HCT116 (cell line): Measurements from ENCODE around the gene NTNG2. TPM values are rescaled to one million over a fixed set of nuclear protein-coding genes. Genes with fewer than 3 reads are reported as not detected.

Experiments
- ATAC-seq: fragments of 200-7000 bp; cut with Tn5 transposase; 2 replicates; pipeline ENCODE4 v1.9.1; 2020; ENCODE audit warnings: mild to moderate bottlenecking, moderate library complexity
- BruUV-seq: library from RNA; stranded (reverse); fragments of 400-500 nt; replicated peaks from 2 replicates; lab custom pipeline; 2021; lab: Mats Ljungman, UMichigan
- CTCF ChIA-PET: fragments of 300-600 bp; sonication (Branson Sonifier 250); formaldehyde crosslinking; loops from one replicate; lab custom pipeline; 2021; ENCODE audit warnings: antibody characterized with exemption; lab: Charles Lee
- POLR2A ChIA-PET: fragments of 300-600, 350-600 bp; sonication (Branson Sonifier 250); formaldehyde crosslinking; loops from one replicate; lab custom pipeline; 2021; ENCODE audit warnings: antibody characterized with exemption; lab: Charles Lee
- RAD21 ChIA-PET, 2 experiments: fragments of 300-600 bp; sonication (Branson Sonifier 250); formaldehyde crosslinking; loops; one replicate each; lab custom pipeline; 2023; ENCODE audit warnings: low total read pairs in 2 of 2; ENCODE audit not compliant: uncharacterized antibody in 2 of 2, unreplicated experiment in 2 of 2, low non-redundant PET in 1 of 2; lab: Charles Lee
- DNase-seq: peaks from one replicate; pipeline ENCODE4 v3.0.0-alpha.2; 2010; ENCODE audit warnings: low read depth, low spot score
- H2AFZ ChIP-seq: fragments of 200-600 bp; shearing (Covaris generic), sonication (generic); 2 replicates; pipeline ENCODE4 v1.6.1; 2017; ENCODE audit warnings: low read depth, mixed run types, mixed read lengths, antibody characterized with exemption, low read length; ENCODE audit not compliant: poor library complexity, severe bottlenecking
- H3K27ac ChIP-seq: 2 replicates; pipeline ENCODE4 v1.5.1; 2012; ENCODE audit warnings: low read depth, low read length
- H3K27me3 ChIP-seq: fragments of 200-600 bp; sonication (generic); 2 replicates; pipeline ENCODE4 v1.6.1; 2016; ENCODE audit warnings: mixed run types, low read length, mixed read lengths; ENCODE audit not compliant: insufficient read depth
- H3K36me3 ChIP-seq, 2 experiments: fragments of 200-500 bp in 1 of 2; fragments of 200-600 bp in 1 of 2; sonication (Bioruptor generic) in 1 of 2; sonication (generic) in 1 of 2; 2 replicates each; pipeline versions ENCODE4 v1.5.1 to v1.6.1; 2014 to 2016; ENCODE audit warnings: low read length in 2 of 2, inconsistent platforms in 1 of 2, mixed read lengths in 1 of 2, mixed run types in 1 of 2; ENCODE audit not compliant: insufficient read depth in 2 of 2, control insufficient read depth in 1 of 2
- H3K4me1 ChIP-seq, 2 experiments: fragments of 200-600 bp in 1 of 2; sonication (generic) in 1 of 2; 2 replicates each; pipeline versions ENCODE4 v1.5.1 to v1.6.1; 2012 to 2017; ENCODE audit warnings: low read length in 2 of 2, inconsistent platforms in 1 of 2, mild to moderate bottlenecking in 1 of 2, mixed read lengths in 1 of 2, mixed run types in 1 of 2, moderate library complexity in 1 of 2; ENCODE audit not compliant: insufficient read depth in 2 of 2, control insufficient read depth in 1 of 2
- H3K4me2 ChIP-seq: fragments of 200-600 bp; sonication (generic); 2 replicates; pipeline ENCODE4 v1.6.1; 2017; ENCODE audit warnings: mixed run types, low read length, mixed read lengths
- H3K4me3 ChIP-seq, 2 experiments: fragments of 200-600 bp in 1 of 2; sonication (generic) in 1 of 2; replicated peaks in 1 of 2; 2 replicates each; pipeline ENCODE4 v1.5.1; 2011 to 2016; ENCODE audit warnings: low read length in 2 of 2, control low read depth in 1 of 2, low read depth in 1 of 2, mild to moderate bottlenecking in 1 of 2, mixed read lengths in 1 of 2, mixed run types in 1 of 2
- H3K79me2 ChIP-seq: fragments of 200-600 bp; sonication (generic); 2 replicates; pipeline ENCODE4 v1.6.1; 2017; ENCODE audit warnings: mild to moderate bottlenecking, mixed run types, low read length, moderate library complexity, mixed read lengths; ENCODE audit not compliant: insufficient read depth
- H3K9ac ChIP-seq: fragments of 200-600 bp; sonication (generic); 2 replicates; pipeline ENCODE4 v1.6.1; 2016; ENCODE audit warnings: low read length, mixed read lengths
- H3K9me2 ChIP-seq: fragments of 200-600 bp; sonication (generic), shearing (Covaris generic); 2 replicates; pipeline ENCODE4 v1.6.1; 2017; ENCODE audit warnings: mixed run types, mild to moderate bottlenecking, moderate library complexity; ENCODE audit not compliant: insufficient read depth
- H3K9me3 ChIP-seq, 2 experiments: fragments of 200-500 bp in 1 of 2; fragments of 200-600 bp in 1 of 2; sonication (Bioruptor generic) in 1 of 2; sonication (generic) in 1 of 2; 2 replicates each; pipeline ENCODE4 v1.6.1; 2014 to 2017; ENCODE audit warnings: low read length in 2 of 2, mixed read lengths in 2 of 2, inconsistent platforms in 1 of 2, low read depth in 1 of 2, mild to moderate bottlenecking in 1 of 2, mixed run types in 1 of 2, moderate library complexity in 1 of 2; ENCODE audit not compliant: control insufficient read depth in 1 of 2, insufficient read depth in 1 of 2
- H4K20me1 ChIP-seq: fragments of 200-600 bp; sonication (generic), shearing (Covaris generic); 2 replicates; pipeline ENCODE4 v1.6.1; 2017; ENCODE audit warnings: mixed run types, mild to moderate bottlenecking, moderate library complexity; ENCODE audit not compliant: insufficient read depth
- ATF3 ChIP-seq: IDR thresholded peaks from 2 replicates; pipeline ENCODE4 v1.6.1; 2012
- CBX3 ChIP-seq: IDR thresholded peaks from 2 replicates; pipeline ENCODE4 v1.6.1; 2012; ENCODE audit warnings: low read depth
- CTCF ChIP-seq, 3 experiments: fragments of 200-600 bp in 1 of 3; sonication (generic) in 1 of 3; IDR thresholded peaks in 2 of 3; conservative IDR thresholded peaks in 1 of 3; 2 replicates each; pipeline ENCODE4 v1.5.1; 2012 to 2017; ENCODE audit warnings: low read depth in 2 of 3, low read length in 2 of 3, antibody characterized with exemption in 1 of 3, borderline replicate concordance in 1 of 3, control low read depth in 1 of 3, mild to moderate bottlenecking in 1 of 3, mixed read lengths in 1 of 3, mixed run types in 1 of 3, moderate library complexity in 1 of 3; ENCODE audit not compliant: insufficient read depth in 1 of 3
- ELF1 ChIP-seq: IDR thresholded peaks from 2 replicates; pipeline ENCODE4 v1.6.1; 2012; ENCODE audit warnings: low read depth, borderline replicate concordance
- MAX ChIP-seq: IDR thresholded peaks from 2 replicates; pipeline ENCODE4 v1.6.1; 2012
- POLR2A ChIP-seq: IDR thresholded peaks from 2 replicates; pipeline ENCODE4 v1.7.0; 2011; ENCODE audit warnings: borderline replicate concordance; ENCODE audit not compliant: insufficient read depth, insufficient read length; ENCODE audit errors: extremely low read depth
- REST ChIP-seq: IDR thresholded peaks from 2 replicates; pipeline ENCODE4 v1.6.1; 2012; ENCODE audit warnings: low read depth
- SIN3A ChIP-seq: IDR thresholded peaks from 2 replicates; pipeline ENCODE4 v1.6.1; 2012; ENCODE audit warnings: low read depth
- SP1 ChIP-seq: IDR thresholded peaks from 2 replicates; pipeline ENCODE4 v1.6.1; 2012; ENCODE audit warnings: low read depth
- TCF7L2 ChIP-seq: IDR thresholded peaks from 2 replicates; pipeline ENCODE4 v1.7.0; 2011; ENCODE audit warnings: borderline replicate concordance, inconsistent platforms; ENCODE audit not compliant: insufficient read depth, insufficient read length; ENCODE audit errors: extremely low read depth
- YY1 ChIP-seq: IDR thresholded peaks from 2 replicates; pipeline ENCODE4 v1.6.1; 2011; ENCODE audit warnings: low read length, low read depth, moderate library complexity, mild to moderate bottlenecking; ENCODE audit not compliant: insufficient replicate concordance; ENCODE audit errors: extremely low read depth
- ZBTB33 ChIP-seq: IDR thresholded peaks from 2 replicates; pipeline ENCODE4 v1.6.1; 2011; ENCODE audit warnings: mild to moderate bottlenecking, low read length, moderate library complexity; ENCODE audit not compliant: insufficient replicate concordance; ENCODE audit errors: extremely low read depth
- ZNF274 ChIP-seq: fragments of 200-500 bp; sonication (Bioruptor generic); IDR thresholded peaks from 2 replicates; pipeline ENCODE4 v1.6.1; 2014; ENCODE audit warnings: mild to moderate bottlenecking, low read depth, low read length, inconsistent platforms
- intact Hi-C: fragments of 100-400 bp; cut with micrococcal nuclease; formaldehyde crosslinking; loops from 2 replicates; pipeline ENCODE4 v1.10.0; 2022
- total RNA-seq: library from RNA; stranded (reverse); gene quantifications from one replicate; pipeline ENCODE4 v1.2.1, GENCODE V29; 2021; ENCODE audit not compliant: unreplicated experiment

The NTNG2 gene
- total RNA-seq, 1 experiment from 2014 or later = 2.5 TPM

- no peak for TF ChIP-seq ZBTB33
- TF ChIP-seq MAX = no peak
- no peak for TF ChIP-seq CBX3
- TF ChIP-seq ZNF274 = no peak
- no peak for TF ChIP-seq SP1
Measured at GRCh38 chr9:132204883-132205282, 43.0 kb downstream of the NTNG2 start (continued).

- H3K9ac ChIP-seq = no peak overlapping the region
- intact Hi-C loops = no loop called here
- DNase-seq = no peak
- ChIA-PET POLR2A (no interaction called here), RAD21 (no interaction called here), CTCF (interaction anchor here (0.6 kb wide), 1 partner anchor 29 kb away, joined by 3 read pairs; no protein-coding TSS in a partner anchor)
- H4K20me1 ChIP-seq = no peaks in the 10 kb centered on the region
- H3K9me3 ChIP-seq = no peaks in the 10 kb centered on the region
- H3K36me3 ChIP-seq = no peaks in the 10 kb centered on the region
- H3K9me2 ChIP-seq = no peaks in the 10 kb centered on the region
- no peak overlapping the region for H2AFZ ChIP-seq
- no peaks in the 10 kb centered on the region for H3K79me2 ChIP-seq
- H3K4me1 ChIP-seq = 0 out of 4 replicates have a peak, but pooled peaks cover 0 to 3% of the 10 kb centered on the region in 2 experiments
- BruUV-seq = no TSS peak
- H3K27me3 ChIP-seq = peaks cover 23% of the 10 kb centered on the region
- H3K27ac ChIP-seq = no peak overlapping the region
- H3K4me3 ChIP-seq = no peak overlapping the region
- no peak for ATAC-seq
- no peak overlapping the region for H3K4me2 ChIP-seq
- TF ChIP-seq MAX = no peak
- no peak for TF ChIP-seq CTCF (IDR thresholded peaks at IDR 0.05 in 2 of 3, conservative IDR thresholded peaks at IDR 0.05 in 1 of 3; ENCODE audit: borderline replicate concordance in 1 of 3, insufficient read depth in 1 of 3, low read depth in 2 of 3, low read length in 2 of 3)
- no peak for TF ChIP-seq ATF3
- no peak for TF ChIP-seq REST
- no peak for TF ChIP-seq POLR2A
- no peak for TF ChIP-seq ZNF274
- no peak for TF ChIP-seq TCF7L2
- TF ChIP-seq SIN3A = no peak
- no peak for TF ChIP-seq ZBTB33
- no peak for TF ChIP-seq ELF1
- TF ChIP-seq YY1 = no peak
Measured at GRCh38 chr9:132207215-132207614, 45.4 kb downstream of the NTNG2 start.
